Activated CD4-positive, alpha-beta T cell treated with anti-CD3 and anti-CD28 coated beads for 48 hours (primary cell): Measurements from ENCODE around the gene MAML3.

Experiments used
- DNase-seq: peaks from one replicate; pipeline ENCODE4 v3.0.0-alpha.2; 2020

The MAML3 gene

DNA sequence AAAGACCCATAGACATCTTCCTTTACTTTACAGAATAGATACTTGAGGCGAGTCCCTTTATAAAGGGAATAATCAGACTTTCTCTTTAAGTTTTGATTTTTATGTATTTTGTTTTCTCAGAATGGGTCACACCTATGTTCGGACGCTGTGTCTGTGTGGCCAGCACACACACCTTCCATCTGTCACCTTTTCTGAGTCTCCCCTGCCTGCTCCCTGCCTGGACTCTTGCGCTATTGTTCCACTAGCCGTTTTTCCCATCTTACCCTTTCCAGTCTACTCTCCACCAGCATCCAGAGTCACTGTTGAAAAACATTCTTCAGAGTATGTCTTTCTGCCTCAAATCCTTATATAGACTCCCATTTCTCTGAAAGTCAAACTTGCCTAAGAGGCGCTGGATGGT is 236.1 kb downstream of the MAML3 start:
- no peak for DNase-seq

GRCh38 chr4:139916041-139916440 is 237.9 kb downstream of the MAML3 start:
- DNase-seq = no peak

DNA sequence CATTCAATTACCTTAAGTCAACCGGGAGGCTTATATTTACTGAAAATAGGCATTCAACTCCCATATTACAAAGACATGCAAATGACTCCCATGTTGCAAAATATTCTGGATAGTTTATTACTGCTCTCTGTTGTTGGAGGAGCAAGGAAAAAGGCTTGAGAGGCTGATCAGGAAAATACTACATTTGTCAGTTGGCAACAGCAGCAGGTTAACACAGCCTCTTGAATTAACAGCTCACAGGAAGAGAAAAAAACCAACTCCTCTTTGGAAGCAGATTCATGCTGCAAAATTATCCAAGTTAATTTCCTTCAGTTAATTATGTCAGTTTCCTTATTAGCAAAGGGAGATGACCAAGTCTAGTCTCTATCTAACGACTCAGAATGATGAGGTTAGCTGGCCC is 238.9 kb downstream of the MAML3 start:
- DNase-seq = no peak

DNA sequence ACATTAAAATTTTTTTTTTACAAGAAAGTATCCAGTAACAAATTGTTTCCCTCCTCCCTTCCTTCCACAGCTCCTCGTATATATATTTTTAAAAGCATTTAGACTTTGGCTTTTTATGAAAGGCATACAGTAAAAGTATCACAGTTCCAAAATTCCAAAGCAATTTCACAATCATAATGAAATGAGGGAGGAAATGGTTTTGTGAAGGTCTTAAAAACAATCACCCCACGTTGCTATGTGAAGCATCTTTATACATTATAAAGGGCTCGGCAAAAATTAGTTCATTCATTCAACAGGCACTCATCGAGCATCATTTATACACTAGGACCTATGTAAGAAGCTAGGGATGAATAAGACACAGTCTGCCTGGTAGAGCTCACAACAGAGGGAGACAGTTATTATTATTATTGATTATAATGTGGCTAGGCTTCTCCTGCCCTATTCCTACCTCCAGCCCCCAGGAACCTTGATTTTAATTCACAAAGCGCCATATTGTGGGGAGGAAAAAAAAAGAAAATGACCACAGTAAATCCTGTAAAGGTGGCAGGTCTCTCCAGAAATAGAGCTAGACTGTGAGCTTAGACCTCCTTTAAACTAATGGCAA is 239.9 kb downstream of the MAML3 start:
- DNase-seq = no peak

DNA sequence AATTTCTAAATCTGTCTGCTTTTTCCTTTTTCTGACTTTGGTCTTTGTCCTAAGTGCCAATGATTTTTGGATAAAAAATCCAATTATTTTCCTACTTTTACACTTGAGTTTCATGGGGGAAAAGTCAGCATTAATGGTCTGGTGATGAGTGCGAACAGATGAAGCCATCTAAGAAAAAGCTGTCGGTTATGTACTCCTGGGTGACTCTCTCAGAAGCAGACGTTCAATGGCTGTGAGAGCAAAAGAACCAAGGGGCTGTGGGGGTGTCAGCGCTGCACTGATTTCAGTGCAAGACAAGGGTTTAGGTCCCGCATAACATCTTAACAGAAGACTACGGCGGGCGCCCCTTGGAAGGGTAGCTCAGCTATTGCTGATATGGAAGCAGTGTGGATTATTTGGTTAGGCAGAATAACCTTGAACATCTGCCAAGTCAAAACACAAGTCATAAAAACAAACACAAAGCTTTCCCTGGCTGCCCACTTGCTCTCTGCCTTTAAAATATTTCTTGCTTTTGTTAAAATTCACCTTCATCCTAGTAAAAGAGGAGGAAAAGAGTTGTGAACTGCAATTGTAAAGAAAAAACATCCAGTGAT is 240.5 kb downstream of the MAML3 start:
- no peak for DNase-seq

GRCh38 chr4:139912445-139912844 is 241.5 kb downstream of the MAML3 start:
- DNase-seq = no peak

DNA sequence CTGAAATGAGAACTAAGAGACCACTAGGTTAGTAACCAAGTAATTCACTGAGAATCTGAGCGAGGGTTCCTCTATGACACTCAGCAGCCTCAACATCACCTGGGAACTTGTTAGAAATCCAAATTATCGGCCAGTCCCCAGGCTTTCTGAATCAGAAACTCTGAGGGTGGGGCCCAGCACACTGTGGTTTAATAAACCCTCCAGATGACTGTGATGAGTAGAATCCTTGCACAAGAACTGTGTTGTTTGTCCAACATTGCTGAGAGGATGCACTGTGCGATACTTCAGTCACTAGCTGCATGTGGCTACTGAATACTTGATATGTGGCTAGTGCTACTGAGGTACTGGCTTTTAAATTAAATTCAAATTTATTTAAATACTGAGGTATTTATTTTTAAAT is 243.9 kb downstream of the MAML3 start:
- no peak for DNase-seq

GRCh38 chr4:139908636-139909437 is 245.1 kb downstream of the MAML3 start:
- no peak for DNase-seq

GRCh38 chr4:139907001-139907809 is 246.8 kb downstream of the MAML3 start:
- DNase-seq = no peak

GRCh38 chr4:139905489-139905888 is 248.5 kb downstream of the MAML3 start:
- no peak for DNase-seq

GRCh38 chr4:139904406-139904805 is 249.6 kb downstream of the MAML3 start:
- DNase-seq = no peak

GRCh38 chr4:139903845-139904244 is 250.1 kb downstream of the MAML3 start:
- DNase-seq = no peak

DNA sequence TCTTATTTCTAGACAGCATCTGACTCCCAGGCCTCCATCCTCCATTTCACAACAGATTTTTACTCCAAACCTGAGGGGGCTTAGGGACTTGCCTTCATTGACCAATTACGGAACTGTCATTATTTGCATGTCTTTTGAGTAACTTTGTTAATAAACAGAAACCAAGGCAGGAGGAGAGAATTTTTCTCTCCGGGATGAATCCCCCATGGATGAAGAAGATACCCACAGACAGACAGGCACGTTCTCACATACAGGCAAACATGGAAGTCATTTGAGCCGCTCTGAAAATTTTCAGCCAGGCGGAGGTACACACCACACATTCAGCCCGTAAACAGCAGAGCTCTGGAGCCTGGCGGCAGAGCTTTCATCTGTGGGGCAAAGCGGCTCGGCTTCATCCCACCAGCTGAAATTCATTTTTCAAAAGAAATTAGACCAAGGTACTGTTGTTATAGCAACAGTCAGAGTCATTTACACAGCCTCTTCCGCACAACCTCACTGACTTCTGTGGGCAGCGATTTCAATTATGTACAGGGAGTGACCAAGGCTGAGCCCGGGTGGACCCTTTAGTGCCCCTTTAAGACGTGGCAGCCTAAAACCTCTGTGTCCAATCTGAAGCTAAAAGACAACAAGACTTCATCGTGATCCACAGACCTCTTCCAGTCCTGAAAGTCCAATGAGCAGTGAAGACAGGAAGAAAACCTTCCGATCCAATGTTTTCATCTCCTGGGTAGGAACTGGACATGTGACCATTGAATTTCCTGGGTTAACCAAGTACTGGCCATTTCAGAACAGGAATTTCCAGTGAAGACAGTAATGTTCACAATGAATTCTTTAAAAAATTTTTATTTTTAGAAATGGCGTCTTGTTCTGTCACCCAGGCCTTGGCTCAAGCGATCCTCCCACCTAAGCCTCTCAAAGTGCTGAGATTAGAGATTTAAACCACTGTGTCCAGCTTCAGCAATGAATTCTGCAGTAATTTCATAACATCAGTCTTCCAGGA is 251.4 kb downstream of the MAML3 start:
- DNase-seq = no peak

- no peak for DNase-seq
These were observed 252.3 kb downstream of the MAML3 start for GRCh38 chr4:139901531-139902320.

DNA sequence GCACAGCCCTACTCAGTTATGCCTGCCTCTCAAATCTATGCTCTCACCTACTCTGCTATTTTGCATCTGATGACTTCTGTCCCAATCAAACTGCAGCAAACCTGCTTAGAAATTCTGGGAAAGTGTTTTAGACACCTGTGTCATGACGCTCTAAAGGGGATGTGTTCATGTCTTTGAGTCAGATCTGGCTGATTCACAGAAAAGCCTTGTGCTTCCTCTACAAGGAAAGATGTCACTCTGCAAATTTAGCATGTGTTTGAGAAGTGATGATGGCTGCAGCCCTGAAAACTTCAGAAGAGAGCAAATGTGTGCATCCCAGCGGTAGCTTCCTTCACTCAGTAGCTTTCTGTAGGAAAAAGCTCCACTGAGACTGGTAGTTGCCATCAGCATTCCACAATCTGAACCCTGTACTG is 253.0 kb downstream of the MAML3 start:
- no peak for DNase-seq

DNA sequence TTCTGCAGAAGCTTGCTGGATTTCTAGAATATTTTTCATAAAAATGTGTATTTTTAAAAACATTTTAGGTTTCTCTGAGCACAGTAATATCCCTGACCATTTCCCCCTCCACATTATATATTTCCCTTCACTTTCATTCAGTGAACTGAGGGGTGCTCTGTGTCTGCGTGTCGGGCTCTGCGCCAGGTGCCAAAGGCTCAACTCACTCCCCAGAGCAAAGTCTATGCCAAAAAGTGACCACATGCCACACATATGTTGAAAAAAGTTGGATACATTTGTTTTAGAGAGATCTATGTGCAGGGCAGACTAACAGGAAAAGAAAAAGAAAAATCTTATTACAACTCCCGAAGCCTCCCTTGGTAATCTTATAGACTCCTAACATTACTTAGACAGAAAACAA is 254.6 kb downstream of the MAML3 start:
- no peak for DNase-seq

- no peak for DNase-seq
These were observed 255.7 kb downstream of the MAML3 start for GRCh38 chr4:139898293-139898692.

- no peak for DNase-seq
These were observed 257.8 kb downstream of the MAML3 start for GRCh38 chr4:139896091-139896604.

GRCh38 chr4:139893801-139894200 is 260.2 kb downstream of the MAML3 start:
- no peak for DNase-seq

GRCh38 chr4:139892973-139893736 is 260.8 kb downstream of the MAML3 start:
- no peak for DNase-seq
